ENCODE results near the gene ZNF580. TPM values are rescaled to one million over a fixed set of nuclear protein-coding genes. Genes with fewer than 3 reads are reported as not detected.

ZNF580 gene
- total and polyA plus RNA-seq, 2 of the 13 experiments (the other 11 are each of a cell fraction or from before 2014, with no cell fraction given): 4.4 to 6.0 TPM

DNA sequence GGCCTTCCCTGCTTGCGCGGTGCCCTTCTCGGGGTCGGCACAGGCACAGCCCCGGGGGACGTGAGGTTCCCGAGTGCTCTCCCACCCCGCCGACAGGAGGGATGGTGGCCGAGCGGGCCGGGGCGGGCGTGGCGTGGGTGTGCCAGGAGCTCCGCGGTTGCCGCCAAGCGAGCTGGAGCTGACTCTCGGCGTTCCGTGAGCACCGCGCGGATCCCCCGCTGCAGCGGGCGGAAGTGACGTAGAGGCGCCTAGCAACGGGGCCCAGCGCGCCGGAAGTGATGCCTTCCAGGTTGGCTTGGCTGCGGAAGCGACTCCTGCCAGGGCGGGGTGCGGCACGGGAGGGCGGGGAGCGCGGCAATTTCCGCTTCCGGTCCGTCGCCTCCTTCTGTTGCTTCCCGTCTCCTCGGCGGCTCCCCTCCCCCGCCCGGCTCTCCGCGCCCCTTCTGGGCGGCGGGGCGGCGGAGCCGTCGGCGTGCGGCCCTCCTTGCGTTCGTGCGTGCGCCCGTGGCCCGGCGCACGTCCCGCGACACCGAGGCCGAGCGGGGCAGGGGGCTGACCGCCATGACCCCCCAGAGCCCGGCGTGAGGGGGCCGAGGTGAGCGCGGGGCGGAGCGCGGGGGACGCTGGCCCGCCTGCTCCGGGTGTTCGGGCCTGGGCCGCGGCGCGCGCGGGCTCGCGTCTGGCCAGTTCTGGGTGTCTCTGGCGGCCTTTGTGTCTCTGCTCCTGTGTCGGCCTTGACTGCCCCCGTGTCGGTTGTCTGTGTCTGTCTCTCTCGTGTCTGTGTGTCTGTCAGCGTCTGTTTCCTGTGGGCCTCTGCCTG, 34.2 kb downstream of the ZNF580 start, which contains the start of gene EPN1 (continued):
- TF ChIP-seq, protein P1, sequence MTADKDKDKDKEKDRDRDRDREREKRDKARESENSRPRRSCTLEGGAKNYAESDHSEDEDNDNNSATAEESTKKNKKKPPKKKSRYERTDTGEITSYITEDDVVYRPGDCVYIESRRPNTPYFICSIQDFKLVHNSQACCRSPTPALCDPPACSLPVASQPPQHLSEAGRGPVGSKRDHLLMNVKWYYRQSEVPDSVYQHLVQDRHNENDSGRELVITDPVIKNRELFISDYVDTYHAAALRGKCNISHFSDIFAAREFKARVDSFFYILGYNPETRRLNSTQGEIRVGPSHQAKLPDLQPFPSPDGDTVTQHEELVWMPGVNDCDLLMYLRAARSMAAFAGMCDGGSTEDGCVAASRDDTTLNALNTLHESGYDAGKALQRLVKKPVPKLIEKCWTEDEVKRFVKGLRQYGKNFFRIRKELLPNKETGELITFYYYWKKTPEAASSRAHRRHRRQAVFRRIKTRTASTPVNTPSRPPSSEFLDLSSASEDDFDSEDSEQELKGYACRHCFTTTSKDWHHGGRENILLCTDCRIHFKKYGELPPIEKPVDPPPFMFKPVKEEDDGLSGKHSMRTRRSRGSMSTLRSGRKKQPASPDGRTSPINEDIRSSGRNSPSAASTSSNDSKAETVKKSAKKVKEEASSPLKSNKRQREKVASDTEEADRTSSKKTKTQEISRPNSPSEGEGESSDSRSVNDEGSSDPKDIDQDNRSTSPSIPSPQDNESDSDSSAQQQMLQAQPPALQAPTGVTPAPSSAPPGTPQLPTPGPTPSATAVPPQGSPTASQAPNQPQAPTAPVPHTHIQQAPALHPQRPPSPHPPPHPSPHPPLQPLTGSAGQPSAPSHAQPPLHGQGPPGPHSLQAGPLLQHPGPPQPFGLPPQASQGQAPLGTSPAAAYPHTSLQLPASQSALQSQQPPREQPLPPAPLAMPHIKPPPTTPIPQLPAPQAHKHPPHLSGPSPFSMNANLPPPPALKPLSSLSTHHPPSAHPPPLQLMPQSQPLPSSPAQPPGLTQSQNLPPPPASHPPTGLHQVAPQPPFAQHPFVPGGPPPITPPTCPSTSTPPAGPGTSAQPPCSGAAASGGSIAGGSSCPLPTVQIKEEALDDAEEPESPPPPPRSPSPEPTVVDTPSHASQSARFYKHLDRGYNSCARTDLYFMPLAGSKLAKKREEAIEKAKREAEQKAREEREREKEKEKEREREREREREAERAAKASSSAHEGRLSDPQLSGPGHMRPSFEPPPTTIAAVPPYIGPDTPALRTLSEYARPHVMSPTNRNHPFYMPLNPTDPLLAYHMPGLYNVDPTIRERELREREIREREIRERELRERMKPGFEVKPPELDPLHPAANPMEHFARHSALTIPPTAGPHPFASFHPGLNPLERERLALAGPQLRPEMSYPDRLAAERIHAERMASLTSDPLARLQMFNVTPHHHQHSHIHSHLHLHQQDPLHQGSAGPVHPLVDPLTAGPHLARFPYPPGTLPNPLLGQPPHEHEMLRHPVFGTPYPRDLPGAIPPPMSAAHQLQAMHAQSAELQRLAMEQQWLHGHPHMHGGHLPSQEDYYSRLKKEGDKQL (CRISPR knock-in tag; IDR thresholded peaks at IDR 0.05; ENCODE audit: low read depth): no peak
- TF ChIP-seq ZNF816 (CRISPR knock-in tag; IDR thresholded peaks at IDR 0.05; ENCODE audit: borderline replicate concordance) (no peak; the same call in 1 of the 2 replicates), ZNF136 (CRISPR knock-in tag; IDR thresholded peaks at IDR 0.05; ENCODE audit: low read depth) (peak; percentile 66; the same call in 1 of the 2 replicates), THRA (CRISPR knock-in tag; IDR thresholded peaks at IDR 0.05; ENCODE audit: borderline replicate concordance) (no peak), SMAD3 (CRISPR knock-in tag; IDR thresholded peaks at IDR 0.05) (0 out of 2 replicates have a peak, but pooled peaks have one; percentile 21), ZFX (CRISPR knock-in tag; IDR thresholded peaks at IDR 0.05; ENCODE audit: low read depth) (peak; percentile 74; the same call in 1 of the 2 replicates), ZNF788 (CRISPR knock-in tag; IDR thresholded peaks at IDR 0.05; ENCODE audit: borderline replicate concordance) (no peak; the same call in 1 of the 2 replicates), MED8 (CRISPR knock-in tag; IDR thresholded peaks at IDR 0.05; ENCODE audit: insufficient replicate concordance) (no peak), CHD2 (IDR thresholded peaks at IDR 0.05; ENCODE audit: low read depth, low read length) (peak; percentile 53; the same call in 1 of the 2 replicates), HOXA5 (CRISPR knock-in tag; IDR thresholded peaks at IDR 0.05) (0 out of 2 replicates have a peak, but pooled peaks have one; percentile 51), CHD4 (IDR thresholded peaks at IDR 0.05; ENCODE audit: borderline replicate concordance, low read length) (no peak), IKZF4 (CRISPR knock-in tag; IDR thresholded peaks at IDR 0.05; ENCODE audit: borderline replicate concordance, low read depth, not compliant biosample characterization) (no peak), FOXM1 (CRISPR knock-in tag; IDR thresholded peaks at IDR 0.05) (no peak), SIN3A (IDR thresholded peaks at IDR 0.05; ENCODE audit: borderline replicate concordance, low read depth, low read length) (peak; percentile 86; the same call in 1 of the 2 replicates), EHMT2 (IDR thresholded peaks at IDR 0.05; ENCODE audit: borderline replicate concordance, low read depth, low read length) (no peak), SP4 (CRISPR knock-in tag; IDR thresholded peaks at IDR 0.05) (peak; percentile 61; the same call in 1 of the 2 replicates), ZFP91 (CRISPR knock-in tag; IDR thresholded peaks at IDR 0.05; ENCODE audit: borderline replicate concordance) (peak; percentile 87), MTA1 (CRISPR knock-in tag; IDR thresholded peaks at IDR 0.05; ENCODE audit: borderline replicate concordance) (0 out of 2 replicates have a peak, but pooled peaks have one; percentile 15), ZNF33A (CRISPR knock-in tag; IDR thresholded peaks at IDR 0.05; ENCODE audit: borderline replicate concordance) (no peak)
